HepG2 (cell line): ENCODE results near the gene WASHC2C. TPM values are rescaled to one million over a fixed set of nuclear protein-coding genes. Genes with fewer than 3 reads are reported as not detected.
"Not testable (repeated sequence)": the region's sequence is repeated elsewhere in the genome, so short reads cannot be mapped to it uniquely, and the experiment has no call there.

Experiments used
- E2F2 ChIP-seq: sonication (generic); formaldehyde crosslinking; IDR thresholded peaks from 2 replicates; pipeline ENCODE4 v1.4.0; 2020; ENCODE audit warnings: missing genetic modification reagents, borderline replicate concordance
- GABPB1 ChIP-seq: IDR thresholded peaks from 2 replicates; pipeline ENCODE4 v1.6.1; 2016; ENCODE audit warnings: mild to moderate bottlenecking, missing genetic modification reagents, moderate library complexity, missing compliant biosample characterization
- HNF1A ChIP-seq, 2 experiments: sonication (generic) in 1 of 2; formaldehyde crosslinking in 1 of 2; IDR thresholded peaks; 2 replicates each; pipeline versions ENCODE4 v1.4.0 to v1.6.1; 2016 to 2020; ENCODE audit warnings: borderline replicate concordance in 1 of 2, low read depth in 1 of 2, mild to moderate bottlenecking in 1 of 2, missing genetic modification reagents in 1 of 2
- KLF15 ChIP-seq: sonication (generic); formaldehyde crosslinking; IDR thresholded peaks from 2 replicates; pipeline ENCODE4 v1.8.1; 2023; ENCODE audit warnings: borderline replicate concordance, mild to moderate bottlenecking, inconsistent platforms, missing genetic modification reagents, mixed read lengths
- MIER2 ChIP-seq: IDR thresholded peaks from 2 replicates; pipeline ENCODE4 v1.6.1; 2016; ENCODE audit warnings: missing biosample characterization, missing genetic modification reagents
- MXD1 ChIP-seq: sonication (generic); formaldehyde crosslinking; IDR thresholded peaks from 2 replicates; pipeline ENCODE4 v1.4.0; 2020; ENCODE audit warnings: mild to moderate bottlenecking, missing genetic modification reagents
- NFYC ChIP-seq: IDR thresholded peaks from 2 replicates; pipeline ENCODE4 v1.6.1; 2016; ENCODE audit warnings: missing genetic modification reagents, missing compliant biosample characterization
- RCOR2 ChIP-seq: IDR thresholded peaks from 2 replicates; pipeline ENCODE4 v1.6.1; 2016; ENCODE audit warnings: missing biosample characterization, missing genetic modification reagents
- RXRA ChIP-seq: sonication (generic); formaldehyde crosslinking; IDR thresholded peaks from 2 replicates; pipeline ENCODE4 v1.5.1; 2020; ENCODE audit warnings: missing genetic modification reagents
- WIZ ChIP-seq: sonication (generic); formaldehyde crosslinking; IDR thresholded peaks from 2 replicates; pipeline ENCODE4 v1.5.1; 2020; ENCODE audit warnings: mild to moderate bottlenecking, missing genetic modification reagents
- YEATS4 ChIP-seq: sonication (generic); formaldehyde crosslinking; IDR thresholded peaks from 2 replicates; pipeline ENCODE4 v1.4.0; 2020; ENCODE audit warnings: missing genetic modification reagents, borderline replicate concordance
- ZNF703 ChIP-seq: sonication (generic); formaldehyde crosslinking; IDR thresholded peaks from 2 replicates; pipeline ENCODE4 v1.5.1; 2020; ENCODE audit warnings: missing genetic modification reagents, mild to moderate bottlenecking, moderate library complexity, borderline replicate concordance
- ZNF740 ChIP-seq: sonication (generic); formaldehyde crosslinking; IDR thresholded peaks from 2 replicates; pipeline ENCODE4 v1.4.0; 2020; ENCODE audit warnings: missing genetic modification reagents
- ZNF761 ChIP-seq: sonication (generic); formaldehyde crosslinking; conservative IDR thresholded peaks from 2 replicates; pipeline ENCODE4 v1.4.0; 2020; ENCODE audit warnings: mild to moderate bottlenecking, missing genetic modification reagents
- ZNF770 ChIP-seq: sonication (generic); formaldehyde crosslinking; IDR thresholded peaks from 2 replicates; pipeline ENCODE4 v1.5.0; 2020; ENCODE audit warnings: mild to moderate bottlenecking, missing genetic modification reagents
- polyA plus RNA-seq, 8 experiments: library from polyadenylated mRNA; depleted of rRNA in 3 of 8; stranded (reverse) in 7 of 8; unstranded in 1 of 8; fragments of >200 nt; fragmentation: Illumina TruSeq in 4 of 8; extraction: Trizol in 4 of 8; gene quantifications; 2 replicates each; pipeline versions ENCODE4 v1.2.1 to v1.2.3, GENCODE V29; 2011 to 2016; ENCODE audit warnings: low read depth in 4 of 8, missing spikeins in 1 of 8, mixed read lengths in 1 of 8; ENCODE audit not compliant: insufficient read depth in 1 of 8
- total RNA-seq, 5 experiments: library from RNA; depleted of rRNA; stranded (reverse); fragments of >200 nt; fragmentation: Illumina TruSeq; extraction: Trizol; gene quantifications; 2 replicates each; pipeline ENCODE4 v1.2.3, GENCODE V29; 2016; ENCODE audit warnings: low read depth in 1 of 5

WASHC2C gene
- total and polyA plus RNA-seq, 2 of the 13 experiments (the other 11 are each of a cell fraction or from before 2014, with no cell fraction given): 17.8 to 20.8 TPM

- TF ChIP-seq ZNF770 (CRISPR knock-in tag): peak; percentile 38
- TF ChIP-seq E2F2 (CRISPR knock-in tag): 0 out of 2 replicates have a peak, but pooled peaks have one; percentile 55
- peak; percentile 76; the same call in 1 of the 2 replicates for TF ChIP-seq ZNF761
- peak; percentile 86 for TF ChIP-seq YEATS4 (CRISPR knock-in tag)
- peak; percentile 92 for TF ChIP-seq GABPB1 (CRISPR knock-in tag)
- TF ChIP-seq NFYC: 0 out of 2 replicates have a peak, but pooled peaks have one; percentile 29
- peak; percentile 82 for TF ChIP-seq RXRA
- TF ChIP-seq ZNF740: peak; percentile 40; the same call in 1 of the 2 replicates
- TF ChIP-seq MIER2: 0 out of 2 replicates have a peak, but pooled peaks have one; percentile 42
- TF ChIP-seq KLF15: 0 out of 2 replicates have a peak, but pooled peaks have one; percentile 71
- TF ChIP-seq ZNF703 (CRISPR knock-in tag): peak; percentile 61; the same call in 1 of the 2 replicates
- TF ChIP-seq HNF1A (IDR thresholded peaks at IDR 0.05; ENCODE audit: low read depth): not testable (repeated sequence)
- TF ChIP-seq HNF1A (CRISPR knock-in tag; IDR thresholded peaks at IDR 0.05; ENCODE audit: borderline replicate concordance): peak; percentile 65; the same call in 1 of the 2 replicates
- 0 out of 2 replicates have a peak, but pooled peaks have one; percentile 28 for TF ChIP-seq WIZ (CRISPR knock-in tag)
- peak; percentile 37; the same call in 1 of the 2 replicates for TF ChIP-seq RCOR2 (CRISPR knock-in tag)
- TF ChIP-seq MXD1: 0 out of 2 replicates have a peak, but pooled peaks have one; percentile 49
These were observed at the start of gene WASHC2C (continued) for GRCh38 chr10:45726703-45727420.
